CD8-positive, alpha-beta memory T cell (primary cell): ENCODE results near the gene ADGRD2. TPM values are rescaled to one million over a fixed set of nuclear protein-coding genes. Genes with fewer than 3 reads are reported as not detected.

Experiments used
- CTCF ChIA-PET: fragments of 350-600 bp; sonication (Branson Sonifier 250); formaldehyde crosslinking; loops from one replicate; lab custom pipeline; 2021; ENCODE audit warnings: antibody characterized with exemption; lab: Charles Lee
- POLR2A ChIA-PET: fragments of 350-600 bp; sonication (Branson Sonifier 250); formaldehyde crosslinking; loops from one replicate; lab custom pipeline; 2021; ENCODE audit warnings: antibody characterized with exemption; lab: Charles Lee
- DNase-seq, 5 donors: peaks; one replicate each; pipeline versions ENCODE4 v3.0.0 to v3.0.0-alpha.2; 2020 to 2022; ENCODE audit warnings: mixed read lengths in 1 of 5
- H3K27ac ChIP-seq: one replicate; pipeline ENCODE4 v1.7.0; 2013; ENCODE audit warnings: low read depth, mild to moderate bottlenecking, low read length, moderate library complexity
- H3K27me3 ChIP-seq: 2 replicates; pipeline ENCODE4 v1.7.0; 2013; ENCODE audit warnings: low read length, mild to moderate bottlenecking; ENCODE audit not compliant: insufficient read depth, poor library complexity, severe bottlenecking
- H3K36me3 ChIP-seq: 2 replicates; pipeline ENCODE4 v1.7.0; 2013; ENCODE audit warnings: mild to moderate bottlenecking, low read length, moderate library complexity; ENCODE audit not compliant: insufficient read depth
- H3K4me1 ChIP-seq: 2 replicates; pipeline ENCODE4 v1.7.0; 2013; ENCODE audit warnings: mild to moderate bottlenecking, low read length, moderate library complexity; ENCODE audit not compliant: insufficient read depth
- H3K4me3 ChIP-seq: 2 replicates; pipeline ENCODE4 v1.7.0; 2013; ENCODE audit warnings: mild to moderate bottlenecking, low read length
- H3K9me3 ChIP-seq: 2 replicates; pipeline ENCODE4 v1.7.0; 2013; ENCODE audit warnings: mild to moderate bottlenecking, low read length
- H3K27ac Mint-ChIP-seq, 8 donors: one replicate each; pipeline ENCODE4 v1.8.0; 2020 to 2021; ENCODE audit warnings: mixed read lengths in 8 of 8, mild to moderate bottlenecking in 6 of 8, inconsistent platforms in 3 of 8, moderate library complexity in 3 of 8
- H3K27me3 Mint-ChIP-seq, 2 donors: one replicate each; pipeline ENCODE4 v1.8.0; 2020 to 2021; ENCODE audit warnings: mixed read lengths in 2 of 2, mild to moderate bottlenecking in 1 of 2, moderate library complexity in 1 of 2
- H3K36me3 Mint-ChIP-seq, 3 donors: one replicate each; pipeline ENCODE4 v1.8.0; 2020 to 2021; ENCODE audit warnings: mixed read lengths in 3 of 3, inconsistent platforms in 1 of 3, mild to moderate bottlenecking in 1 of 3
- H3K4me1 Mint-ChIP-seq, 3 donors: one replicate each; pipeline ENCODE4 v1.8.0; 2020 to 2021; ENCODE audit warnings: mixed read lengths in 3 of 3, inconsistent platforms in 1 of 3, mild to moderate bottlenecking in 1 of 3
- H3K4me3 Mint-ChIP-seq, 7 donors: one replicate each; pipeline ENCODE4 v1.8.0; 2020 to 2021; ENCODE audit warnings: mixed read lengths in 7 of 7, mild to moderate bottlenecking in 6 of 7, moderate library complexity in 4 of 7, inconsistent platforms in 2 of 7
- H3K9me3 Mint-ChIP-seq, 5 donors: one replicate each; pipeline ENCODE4 v1.8.0; 2020 to 2022; ENCODE audit warnings: mixed read lengths in 5 of 5, mild to moderate bottlenecking in 3 of 5, moderate library complexity in 2 of 5, inconsistent platforms in 1 of 5
- polyA plus RNA-seq: library from polyadenylated mRNA; unstranded; fragments of 300-500 nt; fragmentation: Illumina TruSeq; gene quantifications from one replicate; pipeline ENCODE4 v1.2.3, GENCODE V29; 2021
- total RNA-seq, 2 experiments: library from RNA; stranded (reverse); gene quantifications; one replicate each; pipeline ENCODE4 v1.2.3, GENCODE V29; 2021

ADGRD2 gene
- total and polyA plus RNA-seq, 3 experiments from 2014 or later: not detected

GRCh38 chr9:124511426-124511840 lies 61.2 kb downstream of the ADGRD2 start:
- Mint-ChIP-seq H3K4me1 (no peaks in the 10 kb centered on the region), H3K36me3 (no peaks in the 10 kb centered on the region), H3K27me3 (peaks cover 5 to 11% of the 10 kb centered on the region in 2 donors), H3K9me3 (no peaks in the 10 kb centered on the region), H3K4me3 (no peak overlapping the region), H3K27ac (no peak overlapping the region)
- no peak for DNase-seq
- Histone ChIP-seq H3K4me3 (no peak overlapping the region), H3K36me3 (no peaks in the 10 kb centered on the region), H3K27me3 (no peaks in the 10 kb centered on the region), H3K9me3 (no peaks in the 10 kb centered on the region), H3K4me1 (no peaks in the 10 kb centered on the region), H3K27ac (no peak overlapping the region)
- CTCF ChIA-PET: interaction anchor here (0.8 kb wide), 1 partner anchor 13 kb away, joined by 3 read pairs; no protein-coding TSS in a partner anchor
- POLR2A ChIA-PET: no interaction called here

GRCh38 chr9:124511891-124512805 lies 61.9 kb downstream of the ADGRD2 start:
- Histone ChIP-seq H3K9me3 (no peaks in the 10 kb centered on the region), H3K27me3 (no peaks in the 10 kb centered on the region), H3K4me3 (no peak overlapping the region), H3K27ac (no peak overlapping the region), H3K36me3 (no peaks in the 10 kb centered on the region), H3K4me1 (no peaks in the 10 kb centered on the region)
- POLR2A ChIA-PET: no interaction called here
- no peaks in the 10 kb centered on the region for H3K4me1 Mint-ChIP-seq
- H3K36me3 Mint-ChIP-seq: no peaks in the 10 kb centered on the region
- CTCF ChIA-PET: no interaction called here
- peaks cover 4 to 11% of the 10 kb centered on the region in 2 donors for H3K27me3 Mint-ChIP-seq
- no peaks in the 10 kb centered on the region for H3K9me3 Mint-ChIP-seq
- no peak for DNase-seq
- peak overlapping the region in 1 of 7 donors; percentile 44 for H3K4me3 Mint-ChIP-seq
- H3K27ac Mint-ChIP-seq: no peak overlapping the region

GRCh38 chr9:124512806-124513204 lies 62.6 kb downstream of the ADGRD2 start:
- no peaks in the 10 kb centered on the region for H3K36me3 Mint-ChIP-seq
- H3K27ac Mint-ChIP-seq: no peak overlapping the region
- ChIA-PET CTCF (no interaction called here), POLR2A (no interaction called here)
- no peak overlapping the region for H3K4me3 Mint-ChIP-seq
- no peaks in the 10 kb centered on the region for H3K4me1 ChIP-seq
- no peak overlapping the region for H3K4me3 ChIP-seq
- no peak overlapping the region for H3K27ac ChIP-seq
- no peaks in the 10 kb centered on the region for H3K36me3 ChIP-seq
- peaks cover 5 to 12% of the 10 kb centered on the region in 2 donors for H3K27me3 Mint-ChIP-seq
- H3K9me3 Mint-ChIP-seq: no peaks in the 10 kb centered on the region
- no peaks in the 10 kb centered on the region for H3K9me3 ChIP-seq
- no peak for DNase-seq
- no peaks in the 10 kb centered on the region for H3K27me3 ChIP-seq
- H3K4me1 Mint-ChIP-seq: no peaks in the 10 kb centered on the region

- Mint-ChIP-seq H3K36me3 (no peaks in the 10 kb centered on the region), H3K27me3 (peaks cover 6 to 12% of the 10 kb centered on the region in 2 donors), H3K9me3 (no peaks in the 10 kb centered on the region), H3K27ac (no peak overlapping the region), H3K4me3 (no peak overlapping the region), H3K4me1 (no peaks in the 10 kb centered on the region)
- no peak for DNase-seq
- Histone ChIP-seq H3K4me1 (no peaks in the 10 kb centered on the region), H3K27me3 (no peaks in the 10 kb centered on the region), H3K9me3 (no peaks in the 10 kb centered on the region), H3K36me3 (no peaks in the 10 kb centered on the region), H3K4me3 (no peak overlapping the region), H3K27ac (no peak overlapping the region)
- CTCF ChIA-PET: no interaction called here
- POLR2A ChIA-PET: no interaction called here
Measured at GRCh38 chr9:124513376-124513994, 63.2 kb downstream of the ADGRD2 start.

DNA sequence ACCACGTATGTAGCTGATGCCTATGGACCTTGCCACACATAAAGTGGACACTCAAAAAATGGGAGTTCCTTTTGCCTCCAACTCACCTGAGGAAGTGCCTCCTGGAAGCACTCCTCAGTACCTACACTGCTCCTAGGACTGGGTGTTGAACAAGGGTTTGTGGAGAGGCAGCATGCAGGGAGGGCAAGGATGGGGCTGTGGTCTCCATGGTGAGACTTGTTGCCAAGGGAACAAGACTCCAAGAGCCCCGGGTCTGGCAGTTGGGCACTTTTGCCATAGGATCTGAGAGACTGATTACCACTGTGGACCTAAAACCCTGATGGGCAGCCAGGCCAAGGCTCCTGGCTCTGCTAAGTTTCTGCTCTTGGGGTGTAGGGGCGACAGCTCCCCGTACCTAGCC lies 63.9 kb downstream of the ADGRD2 start:
- Mint-ChIP-seq H3K4me3 (no peak overlapping the region), H3K9me3 (no peaks in the 10 kb centered on the region), H3K27me3 (peaks cover 7 to 12% of the 10 kb centered on the region in 2 donors), H3K27ac (no peak overlapping the region), H3K4me1 (no peaks in the 10 kb centered on the region), H3K36me3 (no peaks in the 10 kb centered on the region)
- Histone ChIP-seq H3K4me1 (no peaks in the 10 kb centered on the region), H3K27ac (no peak overlapping the region), H3K27me3 (no peaks in the 10 kb centered on the region), H3K36me3 (no peaks in the 10 kb centered on the region), H3K9me3 (no peaks in the 10 kb centered on the region), H3K4me3 (no peak overlapping the region)
- ChIA-PET CTCF (no interaction called here), POLR2A (no interaction called here)
- DNase-seq: no peak

DNA sequence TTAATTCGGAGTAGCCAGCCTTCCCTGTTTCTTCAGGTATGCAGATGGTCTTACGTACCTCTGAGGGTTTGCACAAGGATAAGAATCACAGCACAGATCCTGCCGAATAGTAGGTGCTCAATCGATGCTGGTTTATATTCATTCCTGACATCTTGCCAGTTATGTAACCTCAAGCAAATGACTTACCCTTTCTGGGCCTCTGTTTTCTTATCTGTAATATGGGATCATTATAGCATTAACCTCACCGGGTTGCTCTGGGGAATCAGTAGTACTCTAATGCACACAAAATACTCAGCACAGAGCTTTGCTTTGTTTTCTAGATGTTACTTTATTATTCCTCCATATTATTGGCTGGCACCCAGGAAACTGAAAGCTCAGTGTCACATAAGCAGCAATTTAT lies 64.6 kb downstream of the ADGRD2 start:
- Mint-ChIP-seq H3K36me3 (no peaks in the 10 kb centered on the region), H3K4me3 (no peak overlapping the region), H3K27me3 (peaks cover 7 to 13% of the 10 kb centered on the region in 2 donors), H3K4me1 (no peaks in the 10 kb centered on the region), H3K9me3 (no peaks in the 10 kb centered on the region), H3K27ac (no peak overlapping the region)
- no peak for DNase-seq
- ChIA-PET POLR2A (no interaction called here), CTCF (no interaction called here)
- Histone ChIP-seq H3K4me1 (no peaks in the 10 kb centered on the region), H3K36me3 (no peaks in the 10 kb centered on the region), H3K4me3 (no peak overlapping the region), H3K27ac (no peak overlapping the region), H3K27me3 (no peaks in the 10 kb centered on the region), H3K9me3 (no peaks in the 10 kb centered on the region)

DNA sequence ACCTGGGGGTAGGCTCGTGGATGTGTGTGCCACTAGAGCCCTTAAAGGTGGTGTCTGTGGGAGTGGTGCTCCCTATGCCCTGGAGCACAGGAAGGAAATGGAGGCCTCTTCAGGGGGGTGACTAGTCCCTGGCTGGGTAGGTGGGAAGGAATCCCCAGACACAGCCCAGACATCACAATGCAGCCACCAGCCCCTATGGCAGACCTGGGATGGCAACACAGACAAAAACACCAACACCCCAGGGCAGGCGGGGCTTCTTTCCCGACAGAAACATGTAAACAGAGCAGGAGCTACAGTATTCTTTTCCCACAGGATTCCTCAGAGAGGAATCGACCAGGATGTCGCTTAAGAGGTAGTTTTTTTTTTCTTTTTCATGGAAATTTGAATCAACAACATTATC lies 67.3 kb downstream of the ADGRD2 start:
- Mint-ChIP-seq H3K4me1 (no peaks in the 10 kb centered on the region), H3K4me3 (no peak overlapping the region), H3K27ac (no peak overlapping the region), H3K36me3 (no peaks in the 10 kb centered on the region), H3K9me3 (no peaks in the 10 kb centered on the region), H3K27me3 (peaks cover 5 to 22% of the 10 kb centered on the region in 2 donors)
- no peak overlapping the region for H3K27ac ChIP-seq
- no peaks in the 10 kb centered on the region for H3K9me3 ChIP-seq
- H3K36me3 ChIP-seq: no peaks in the 10 kb centered on the region
- no peak overlapping the region for H3K4me3 ChIP-seq
- H3K4me1 ChIP-seq: no peaks in the 10 kb centered on the region
- H3K27me3 ChIP-seq: no peaks in the 10 kb centered on the region
- DNase-seq: no peak
- ChIA-PET POLR2A (no interaction called here), CTCF (no interaction called here)

DNA sequence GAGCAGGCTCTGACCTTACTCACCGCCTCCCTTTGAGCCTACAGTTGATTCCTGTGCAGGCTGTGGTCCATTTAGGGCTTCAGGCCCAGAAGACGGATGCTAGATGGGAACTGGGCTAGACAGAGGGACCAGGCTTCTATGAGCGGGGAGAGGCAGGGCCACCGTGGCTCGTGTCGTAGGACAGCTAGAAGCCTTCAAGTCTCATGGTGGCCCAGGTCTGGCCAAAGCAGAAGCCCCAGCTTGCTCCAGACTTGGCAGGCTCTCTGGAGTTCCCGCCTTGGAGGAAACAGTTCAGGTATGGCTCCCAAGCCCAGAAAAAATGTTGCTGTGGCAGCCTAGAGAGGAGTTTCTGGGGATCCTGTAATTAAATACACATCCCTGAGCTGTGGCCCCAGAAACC lies 67.9 kb downstream of the ADGRD2 start:
- Mint-ChIP-seq H3K9me3 (no peaks in the 10 kb centered on the region), H3K4me1 (no peaks in the 10 kb centered on the region), H3K27me3 (peaks cover 5 to 19% of the 10 kb centered on the region in 2 donors), H3K36me3 (no peaks in the 10 kb centered on the region), H3K4me3 (no peak overlapping the region), H3K27ac (peak overlapping the region in 1 of 8 donors; percentile 40)
- DNase-seq: no peak
- H3K9me3 ChIP-seq: no peaks in the 10 kb centered on the region
- H3K27ac ChIP-seq: no peak overlapping the region
- POLR2A ChIA-PET: no interaction called here
- H3K4me3 ChIP-seq: no peak overlapping the region
- no peaks in the 10 kb centered on the region for H3K36me3 ChIP-seq
- CTCF ChIA-PET: interaction anchor here (1.2 kb wide), 1 partner anchor 15 kb away, joined by 3 read pairs; no protein-coding TSS in a partner anchor
- H3K4me1 ChIP-seq: no peaks in the 10 kb centered on the region
- no peaks in the 10 kb centered on the region for H3K27me3 ChIP-seq
